ENCODE data around the gene KLHDC7A. TPM values are rescaled to one million over a fixed set of nuclear protein-coding genes. Genes with fewer than 3 reads are reported as not detected.

The KLHDC7A gene
- polyA plus RNA-seq, 4 donors = 0.19 to 7.5 (median 0.25) TPM

DNA sequence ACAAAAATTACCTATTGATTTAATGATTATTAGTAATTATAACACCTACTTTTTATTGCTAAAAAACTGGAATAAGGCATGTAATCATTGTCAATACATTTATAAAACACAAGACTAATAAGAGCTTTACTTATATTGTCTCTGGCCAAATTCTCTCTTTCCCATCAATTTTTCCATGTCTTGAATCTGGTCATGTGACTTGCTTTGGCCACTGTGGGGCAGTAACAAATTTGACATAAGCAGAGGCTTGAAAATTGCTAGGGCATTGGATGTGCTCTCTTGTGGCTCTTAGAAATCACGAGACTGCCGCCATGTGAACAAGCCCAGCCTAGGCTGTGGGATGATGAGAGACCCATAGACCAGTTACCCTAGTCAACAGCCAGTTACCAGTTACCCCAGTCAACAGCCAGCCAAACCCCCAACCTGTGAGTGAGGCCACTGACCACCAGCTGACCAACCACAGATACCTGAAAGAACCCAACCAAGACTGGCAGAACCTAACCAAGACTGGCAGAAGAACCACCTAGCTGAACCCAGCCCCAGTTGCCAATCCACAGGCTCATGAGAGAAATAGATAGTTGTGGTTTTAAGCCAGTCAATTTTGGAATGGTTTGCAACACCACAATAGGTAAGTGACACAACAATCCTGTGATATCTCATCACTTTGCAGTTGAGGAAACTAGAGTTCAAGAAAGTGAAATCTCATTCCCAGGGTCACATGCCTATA lies 8.8 kb downstream of the KLHDC7A start:
- H3K27ac ChIP-seq (ENCODE audit: low read depth in 1 of 3, low read length in 2 of 3) = no peak overlapping the region
- FAIRE-seq (no peak), DNase-seq (no peak)
- H3K27me3 ChIP-seq (ENCODE audit: control insufficient read depth in 3 of 3, insufficient read depth in 3 of 3, low read length in 3 of 3) = peaks cover 0 to 3% (median 0%) of the 10 kb centered on the region in 3 donors
- H3K36me3 ChIP-seq (ENCODE audit: control insufficient read depth in 3 of 3, insufficient read depth in 2 of 3, low read depth in 1 of 3, low read length in 3 of 3) = no peaks in the 10 kb centered on the region
- H3K4me3 ChIP-seq (ENCODE audit: low read depth in 1 of 3, low read length in 3 of 3) = no peak overlapping the region
- H3K4me1 ChIP-seq (ENCODE audit: control insufficient read depth in 3 of 3, insufficient read depth in 2 of 3, low read depth in 1 of 3, low read length in 2 of 3) = no peaks in the 10 kb centered on the region
- 82 to 91% (median 88%) methylated on average over 2 of the region's 2 CpGs for WGBS, 3 donors
- H3K9me3 ChIP-seq (ENCODE audit: control insufficient read depth in 2 of 2, insufficient read depth in 1 of 2, low read depth in 1 of 2, low read length in 1 of 2) = peaks cover 0 to 2% of the 10 kb centered on the region in 2 donors

DNA sequence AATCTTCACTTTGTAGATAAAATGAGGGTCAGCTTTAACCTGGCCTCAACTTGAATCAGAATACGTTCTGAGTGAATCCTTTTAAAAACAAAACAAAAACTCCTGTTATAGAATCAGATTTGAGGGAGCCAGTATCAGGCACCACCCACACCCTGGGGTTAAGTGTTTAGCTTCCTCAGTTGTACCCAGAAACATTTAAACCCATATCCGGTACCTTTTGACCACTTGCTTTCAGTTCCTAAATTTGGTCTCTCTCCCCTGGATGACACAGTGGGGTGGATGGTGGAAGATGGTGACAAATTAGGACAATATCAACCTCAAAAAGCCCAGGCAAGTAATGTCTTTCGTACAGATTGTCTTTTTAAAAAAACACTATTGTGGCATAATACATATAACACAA lies 10.4 kb downstream of the KLHDC7A start:
- no peaks in the 10 kb centered on the region for H3K4me1 ChIP-seq (ENCODE audit: control insufficient read depth in 3 of 3, insufficient read depth in 2 of 3, low read depth in 1 of 3, low read length in 2 of 3)
- 59 to 63% (median 61%) methylated on average over 3 of the region's 3 CpGs for WGBS, 3 donors
- DNase-seq (no peak), FAIRE-seq (no peak)
- no peak overlapping the region for H3K4me3 ChIP-seq (ENCODE audit: low read depth in 1 of 3, low read length in 3 of 3)
- H3K27me3 ChIP-seq (ENCODE audit: control insufficient read depth in 3 of 3, insufficient read depth in 3 of 3, low read length in 3 of 3) = peaks cover 0 to 3% (median 0%) of the 10 kb centered on the region in 3 donors
- H3K36me3 ChIP-seq (ENCODE audit: control insufficient read depth in 3 of 3, insufficient read depth in 2 of 3, low read depth in 1 of 3, low read length in 3 of 3) = no peaks in the 10 kb centered on the region
- H3K27ac ChIP-seq (ENCODE audit: low read depth in 1 of 3, low read length in 2 of 3) = no peak overlapping the region
- H3K9me3 ChIP-seq (ENCODE audit: control insufficient read depth in 2 of 2, insufficient read depth in 1 of 2, low read depth in 1 of 2, low read length in 1 of 2) = peaks cover 0 to 7% of the 10 kb centered on the region in 2 donors

DNA sequence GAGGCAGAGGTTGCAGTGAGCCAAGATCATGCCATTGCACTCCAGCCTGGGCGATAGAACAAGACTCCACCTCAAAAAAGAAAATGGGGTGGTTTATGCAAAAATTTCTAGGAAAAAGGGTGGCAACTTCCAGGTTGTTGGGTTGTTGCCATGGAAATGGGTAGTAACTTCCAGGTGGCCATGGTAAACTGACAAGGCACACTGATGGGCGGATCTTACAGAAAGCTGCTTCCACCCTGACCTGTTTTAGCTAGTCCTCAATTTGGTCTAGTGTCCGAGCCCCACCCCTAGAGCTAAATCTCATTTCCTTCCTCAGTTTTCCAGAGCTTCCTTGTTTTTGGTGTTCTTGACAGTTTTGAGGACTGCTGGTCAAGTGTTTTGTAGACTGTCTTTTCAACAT lies 13.6 kb downstream of the KLHDC7A start:
- Histone ChIP-seq H3K4me1 (ENCODE audit: control insufficient read depth in 3 of 3, insufficient read depth in 2 of 3, low read depth in 1 of 3, low read length in 2 of 3) (no peaks in the 10 kb centered on the region), H3K36me3 (ENCODE audit: control insufficient read depth in 3 of 3, insufficient read depth in 2 of 3, low read depth in 1 of 3, low read length in 3 of 3) (no peaks in the 10 kb centered on the region), H3K9me3 (ENCODE audit: control insufficient read depth in 2 of 2, insufficient read depth in 1 of 2, low read depth in 1 of 2, low read length in 1 of 2) (peaks cover 0 to 7% of the 10 kb centered on the region in 2 donors), H3K27ac (ENCODE audit: low read depth in 1 of 3, low read length in 2 of 3) (no peak overlapping the region), H3K27me3 (ENCODE audit: control insufficient read depth in 3 of 3, insufficient read depth in 3 of 3, low read length in 3 of 3) (peaks cover 0 to 3% (median 0%) of the 10 kb centered on the region in 3 donors), H3K4me3 (ENCODE audit: low read depth in 1 of 3, low read length in 3 of 3) (no peak overlapping the region)
- FAIRE-seq = no peak
- no peak for DNase-seq
- WGBS, 3 donors = 64 to 77% (median 76%) methylated on average over 3 of the region's 3 CpGs

DNA sequence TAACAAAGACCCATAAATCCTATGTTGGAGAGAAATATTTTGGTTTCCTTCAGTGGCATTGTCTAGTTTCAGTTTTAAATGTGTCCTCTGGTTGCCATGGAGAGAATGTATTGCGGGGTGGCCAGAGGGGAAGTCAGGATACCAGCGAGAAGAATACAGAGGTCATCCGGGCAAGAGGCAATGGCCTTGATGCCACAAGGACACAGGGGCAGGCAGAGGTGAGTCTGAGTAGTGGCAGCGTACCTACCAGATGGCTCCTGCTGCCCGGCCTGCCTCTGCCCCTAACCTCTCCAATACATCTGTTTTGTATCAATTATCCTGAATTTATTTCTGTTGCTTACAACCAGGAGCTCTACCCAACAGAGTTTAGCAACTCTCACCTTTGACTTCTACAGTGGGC lies 14.9 kb downstream of the KLHDC7A start:
- no peak overlapping the region for H3K27ac ChIP-seq (ENCODE audit: low read depth in 1 of 3, low read length in 2 of 3)
- FAIRE-seq = no peak
- H3K9me3 ChIP-seq (ENCODE audit: control insufficient read depth in 2 of 2, insufficient read depth in 1 of 2, low read depth in 1 of 2, low read length in 1 of 2) = peaks cover 0 to 7% of the 10 kb centered on the region in 2 donors
- H3K4me3 ChIP-seq (ENCODE audit: low read depth in 1 of 3, low read length in 3 of 3) = no peak overlapping the region
- H3K27me3 ChIP-seq (ENCODE audit: control insufficient read depth in 3 of 3, insufficient read depth in 3 of 3, low read length in 3 of 3) = peaks cover 0 to 4% (median 0%) of the 10 kb centered on the region in 3 donors
- no peak for DNase-seq
- no peaks in the 10 kb centered on the region for H3K4me1 ChIP-seq (ENCODE audit: control insufficient read depth in 3 of 3, insufficient read depth in 2 of 3, low read depth in 1 of 3, low read length in 2 of 3)
- no peaks in the 10 kb centered on the region for H3K36me3 ChIP-seq (ENCODE audit: control insufficient read depth in 3 of 3, insufficient read depth in 2 of 3, low read depth in 1 of 3, low read length in 3 of 3)
- WGBS, 3 donors = 76 to 79% (median 78%) methylated on average over 5 of the region's 5 CpGs

DNA sequence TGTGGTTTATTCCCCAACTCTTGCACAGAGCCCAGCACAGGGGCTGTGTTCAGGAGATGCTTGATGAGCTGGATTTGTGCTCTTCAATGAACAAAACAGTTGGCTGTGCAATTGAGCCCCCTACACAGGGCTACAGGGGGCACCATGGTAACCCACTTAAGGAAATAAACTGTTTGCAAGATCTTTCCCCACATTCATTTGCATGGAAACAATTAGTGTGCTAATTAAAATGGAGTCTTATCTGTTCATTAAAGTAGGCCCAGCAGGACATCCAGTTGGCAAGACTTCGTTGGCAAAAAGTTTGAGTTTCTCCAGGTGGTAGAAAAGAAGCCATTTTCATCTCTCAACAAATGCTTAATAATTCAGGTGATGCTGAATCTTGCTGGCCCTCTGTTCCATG lies 15.3 kb downstream of the KLHDC7A start:
- H3K27ac ChIP-seq (ENCODE audit: low read depth in 1 of 3, low read length in 2 of 3) = no peak overlapping the region
- DNase-seq (no peak), FAIRE-seq (no peak)
- H3K36me3 ChIP-seq (ENCODE audit: control insufficient read depth in 3 of 3, insufficient read depth in 2 of 3, low read depth in 1 of 3, low read length in 3 of 3) = no peaks in the 10 kb centered on the region
- no peak overlapping the region for H3K4me3 ChIP-seq (ENCODE audit: low read depth in 1 of 3, low read length in 3 of 3)
- WGBS, 3 donors = 46 to 62% (median 48%) methylated on average over 1 of the region's 1 CpG
- H3K4me1 ChIP-seq (ENCODE audit: control insufficient read depth in 3 of 3, insufficient read depth in 2 of 3, low read depth in 1 of 3, low read length in 2 of 3) = no peaks in the 10 kb centered on the region
- peaks cover 0 to 7% of the 10 kb centered on the region in 2 donors for H3K9me3 ChIP-seq (ENCODE audit: control insufficient read depth in 2 of 2, insufficient read depth in 1 of 2, low read depth in 1 of 2, low read length in 1 of 2)
- H3K27me3 ChIP-seq (ENCODE audit: control insufficient read depth in 3 of 3, insufficient read depth in 3 of 3, low read length in 3 of 3) = peaks cover 0 to 4% (median 0%) of the 10 kb centered on the region in 3 donors

DNA sequence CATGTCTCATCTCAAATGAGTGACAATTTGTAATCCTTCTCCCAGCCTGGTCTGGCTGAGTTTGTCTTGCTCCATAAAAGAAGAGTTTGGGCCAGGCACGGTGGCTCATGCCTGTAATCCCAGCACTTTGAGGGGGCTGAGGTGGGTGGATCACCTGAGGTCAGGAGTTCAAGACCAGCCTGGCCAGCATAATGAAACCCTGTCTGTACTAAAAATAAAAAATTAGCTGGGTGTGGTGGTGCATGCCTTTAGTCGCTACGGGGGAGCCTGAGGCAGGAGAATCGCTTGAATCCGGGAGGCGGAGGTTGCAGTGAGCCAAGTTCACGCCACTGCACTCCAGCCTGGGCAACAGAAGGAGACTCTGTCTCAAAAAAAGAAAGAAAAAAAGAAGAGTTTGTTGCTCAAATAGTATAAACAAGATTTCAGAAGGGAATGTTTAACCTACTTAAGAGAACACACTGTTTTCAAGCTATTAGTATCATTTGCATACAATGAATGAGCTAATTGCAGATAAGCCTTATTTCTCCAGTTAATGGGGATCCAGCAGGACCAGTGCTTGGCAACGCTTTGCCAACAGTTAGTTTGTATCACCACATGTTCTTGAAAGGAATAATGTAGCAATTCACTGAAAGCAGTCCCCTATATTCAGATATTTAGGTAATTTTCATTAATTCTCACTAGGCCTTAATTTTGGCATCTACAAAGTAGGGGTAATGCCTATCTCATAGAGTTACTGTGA lies 15.9 kb downstream of the KLHDC7A start:
- FAIRE-seq (no peak), DNase-seq (no peak)
- 81 to 85% (median 82%) methylated on average over 8 of the region's 8 CpGs for WGBS, 3 donors
- H3K27ac ChIP-seq (ENCODE audit: low read depth in 1 of 3, low read length in 2 of 3) = no peak overlapping the region
- H3K4me1 ChIP-seq (ENCODE audit: control insufficient read depth in 3 of 3, insufficient read depth in 2 of 3, low read depth in 1 of 3, low read length in 2 of 3) = no peaks in the 10 kb centered on the region
- H3K4me3 ChIP-seq (ENCODE audit: low read depth in 1 of 3, low read length in 3 of 3) = no peak overlapping the region
- peaks cover 0 to 7% of the 10 kb centered on the region in 2 donors for H3K9me3 ChIP-seq (ENCODE audit: control insufficient read depth in 2 of 2, insufficient read depth in 1 of 2, low read depth in 1 of 2, low read length in 1 of 2)
- H3K36me3 ChIP-seq (ENCODE audit: control insufficient read depth in 3 of 3, insufficient read depth in 2 of 3, low read depth in 1 of 3, low read length in 3 of 3) = no peaks in the 10 kb centered on the region
- peaks cover 0 to 4% (median 0%) of the 10 kb centered on the region in 3 donors for H3K27me3 ChIP-seq (ENCODE audit: control insufficient read depth in 3 of 3, insufficient read depth in 3 of 3, low read length in 3 of 3)

DNA sequence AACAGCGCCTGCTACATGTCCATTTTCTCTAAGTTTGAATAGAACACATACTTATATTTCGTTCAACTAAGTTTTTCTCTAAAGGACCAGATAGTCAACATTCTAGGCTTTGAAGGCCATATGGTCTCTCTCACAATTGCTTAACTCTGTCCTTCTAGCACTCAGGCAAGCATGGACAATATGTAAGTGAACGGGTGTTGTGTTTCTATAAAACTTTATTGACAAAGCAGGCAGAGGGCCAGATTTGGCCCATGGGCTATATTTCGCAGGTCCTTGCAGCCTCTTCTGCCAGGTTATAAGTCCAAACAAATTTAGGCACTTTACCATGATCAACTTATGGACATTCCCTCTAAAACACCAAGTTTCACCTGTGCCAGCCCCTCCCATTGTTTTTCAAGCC lies 21.1 kb downstream of the KLHDC7A start:
- Histone ChIP-seq H3K36me3 (ENCODE audit: control insufficient read depth in 3 of 3, insufficient read depth in 2 of 3, low read depth in 1 of 3, low read length in 3 of 3) (no peaks in the 10 kb centered on the region), H3K4me1 (ENCODE audit: control insufficient read depth in 3 of 3, insufficient read depth in 2 of 3, low read depth in 1 of 3, low read length in 2 of 3) (no peaks in the 10 kb centered on the region), H3K9me3 (ENCODE audit: control insufficient read depth in 2 of 2, insufficient read depth in 1 of 2, low read depth in 1 of 2, low read length in 1 of 2) (no peaks in the 10 kb centered on the region), H3K27me3 (ENCODE audit: control insufficient read depth in 3 of 3, insufficient read depth in 3 of 3, low read length in 3 of 3) (peaks cover 0 to 4% (median 0%) of the 10 kb centered on the region in 3 donors), H3K4me3 (ENCODE audit: low read depth in 1 of 3, low read length in 3 of 3) (no peak overlapping the region), H3K27ac (ENCODE audit: low read depth in 1 of 3, low read length in 2 of 3) (no peak overlapping the region)
- FAIRE-seq = no peak
- DNase-seq = no peak
- WGBS, 3 donors = 87 to 89% (median 89%) methylated on average over 4 of the region's 4 CpGs

DNA sequence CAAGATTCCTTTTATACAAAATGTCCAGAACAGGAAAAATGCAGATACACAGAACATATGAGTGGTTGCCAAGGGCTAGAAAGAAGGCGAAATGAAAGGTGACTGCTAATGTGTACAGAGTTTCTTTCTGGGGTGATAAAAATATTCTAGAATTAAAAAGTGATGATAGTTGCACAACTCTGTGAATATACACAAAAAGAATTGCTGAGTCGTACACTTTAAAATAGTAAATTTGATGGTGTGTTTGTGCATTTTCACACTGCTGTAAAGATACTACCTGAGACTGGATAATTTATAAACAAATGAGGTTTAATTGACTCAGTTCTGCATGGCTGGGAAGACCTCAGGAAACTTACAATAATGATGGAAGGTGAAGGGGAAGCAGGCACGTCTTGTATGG lies 23.9 kb downstream of the KLHDC7A start:
- Histone ChIP-seq H3K4me3 (ENCODE audit: low read depth in 1 of 3, low read length in 3 of 3) (no peak overlapping the region), H3K27me3 (ENCODE audit: control insufficient read depth in 3 of 3, insufficient read depth in 3 of 3, low read length in 3 of 3) (peaks cover 0 to 3% (median 0%) of the 10 kb centered on the region in 3 donors), H3K9me3 (ENCODE audit: control insufficient read depth in 2 of 2, insufficient read depth in 1 of 2, low read depth in 1 of 2, low read length in 1 of 2) (no peaks in the 10 kb centered on the region), H3K27ac (ENCODE audit: low read depth in 1 of 3, low read length in 2 of 3) (no peak overlapping the region), H3K4me1 (ENCODE audit: control insufficient read depth in 3 of 3, insufficient read depth in 2 of 3, low read depth in 1 of 3, low read length in 2 of 3) (no peaks in the 10 kb centered on the region), H3K36me3 (ENCODE audit: control insufficient read depth in 3 of 3, insufficient read depth in 2 of 3, low read depth in 1 of 3, low read length in 3 of 3) (no peaks in the 10 kb centered on the region)
- no peak for DNase-seq
- WGBS, 3 donors = 53 to 72% (median 68%) methylated on average over 3 of the region's 3 CpGs
- FAIRE-seq = no peak

Data from small intestine (tissue), 7 donors.